ENCODE measurements around the gene ACTA1.
"Not testable (repeated sequence)": the region's sequence is repeated elsewhere in the genome, so short reads cannot be mapped to it uniquely, and the experiment has no call there.

ACTA1 gene

GRCh38 chr1:229434005-229434640 is at the start of gene ACTA1:
Gene ACTA1, minus strand, starts transcription at chr1:229434094. Its CDS starts 979 bp downstream, at chr1:229433115.
- no peak for DNase-seq (ENCODE audit: low read depth in 2 of 2)

- no peak for DNase-seq (ENCODE audit: low read depth in 2 of 2)
Observed at GRCh38 chr1:229482511-229482910, 48.6 kb upstream of the ACTA1 start.

GRCh38 chr1:229480495-229480894 is 46.6 kb upstream of the ACTA1 start:
- no peak for DNase-seq (ENCODE audit: low read depth in 2 of 2)

GRCh38 chr1:229479660-229480399 is 45.9 kb upstream of the ACTA1 start:
- no peak for DNase-seq (ENCODE audit: low read depth in 2 of 2)

GRCh38 chr1:229478852-229479251 is 45.0 kb upstream of the ACTA1 start:
- no peak for DNase-seq (ENCODE audit: low read depth in 2 of 2)

GRCh38 chr1:229475859-229476258 is 42.0 kb upstream of the ACTA1 start:
- not testable (repeated sequence) for DNase-seq (ENCODE audit: low read depth in 2 of 2)

GRCh38 chr1:229474509-229474908 is 40.6 kb upstream of the ACTA1 start:
- DNase-seq (ENCODE audit: low read depth in 2 of 2): no peak

- DNase-seq (ENCODE audit: low read depth in 2 of 2): no peak
Observed at GRCh38 chr1:229471175-229471574, 37.3 kb upstream of the ACTA1 start.

- no peak for DNase-seq (ENCODE audit: low read depth in 2 of 2)
Observed at GRCh38 chr1:229470406-229471043, 36.6 kb upstream of the ACTA1 start.

GRCh38 chr1:229466887-229467286 is 33.0 kb upstream of the ACTA1 start:
- no peak for DNase-seq (ENCODE audit: low read depth in 2 of 2)

GRCh38 chr1:229464672-229465071 is 30.8 kb upstream of the ACTA1 start:
- DNase-seq (ENCODE audit: low read depth in 2 of 2): no peak

- no peak for DNase-seq (ENCODE audit: low read depth in 2 of 2)
Observed at GRCh38 chr1:229461032-229461668, 27.3 kb upstream of the ACTA1 start.

- no peak for DNase-seq (ENCODE audit: low read depth in 2 of 2)
Observed at GRCh38 chr1:229459815-229460214, 25.9 kb upstream of the ACTA1 start.

- DNase-seq (ENCODE audit: low read depth in 2 of 2): no peak
Observed at GRCh38 chr1:229457436-229457835, 23.5 kb upstream of the ACTA1 start.

GRCh38 chr1:229456016-229456415 is 22.1 kb upstream of the ACTA1 start:
- no peak for DNase-seq (ENCODE audit: low read depth in 2 of 2)

- DNase-seq (ENCODE audit: low read depth in 2 of 2): no peak
Observed at GRCh38 chr1:229454056-229454455, 20.2 kb upstream of the ACTA1 start.

- no peak for DNase-seq (ENCODE audit: low read depth in 2 of 2)
Observed at GRCh38 chr1:229452956-229453801, 19.3 kb upstream of the ACTA1 start.

- DNase-seq (ENCODE audit: low read depth in 2 of 2): no peak
Observed at GRCh38 chr1:229448845-229449244, 15.0 kb upstream of the ACTA1 start.

- no peak for DNase-seq (ENCODE audit: low read depth in 2 of 2)
Observed at GRCh38 chr1:229448354-229448753, 14.5 kb upstream of the ACTA1 start.

- no peak for DNase-seq (ENCODE audit: low read depth in 2 of 2)
Observed at GRCh38 chr1:229447809-229448252, 13.9 kb upstream of the ACTA1 start.

- no peak for DNase-seq (ENCODE audit: low read depth in 2 of 2)
Observed at GRCh38 chr1:229445828-229446227, 11.9 kb upstream of the ACTA1 start.

Data from stimulated activated CD8-positive, alpha-beta memory T cell treated with anti-CD3 and anti-CD28 coated beads, Interleukin-15, amount 100 ng/mL, for 4 hours (primary cell).